Activated naive CD4-positive, alpha-beta T cell treated with anti-CD3 and anti-CD28 coated beads, Interleukin-2, amount 10 ng/mL, durations not matched to agents 7 days and 5 days (primary cell): Measurements from ENCODE around the gene VWC2L.

Source experiments
- CTCF ChIA-PET: fragments of 350-600 bp; sonication (Branson Sonifier 250); formaldehyde crosslinking; loops from one replicate; lab custom pipeline; 2021; ENCODE audit warnings: antibody characterized with exemption; lab: Charles Lee
- DNase-seq: peaks from one replicate; pipeline ENCODE4 v3.0.0-alpha.2; 2020
- H3K27ac Mint-ChIP-seq: one replicate; pipeline ENCODE4 v1.8.0; 2021; ENCODE audit warnings: mild to moderate bottlenecking, moderate library complexity, mixed read lengths
- H3K27me3 Mint-ChIP-seq: one replicate; pipeline ENCODE4 v1.8.0; 2021; ENCODE audit warnings: mild to moderate bottlenecking, mixed read lengths
- H3K36me3 Mint-ChIP-seq: one replicate; pipeline ENCODE4 v1.8.0; 2021; ENCODE audit warnings: mixed read lengths
- H3K4me1 Mint-ChIP-seq: one replicate; pipeline ENCODE4 v1.8.0; 2021; ENCODE audit warnings: mixed read lengths
- H3K4me3 Mint-ChIP-seq: one replicate; pipeline ENCODE4 v1.8.0; 2021; ENCODE audit warnings: mild to moderate bottlenecking, moderate library complexity, mixed read lengths
- H3K9me3 Mint-ChIP-seq: one replicate; pipeline ENCODE4 v1.8.0; 2021; ENCODE audit warnings: mixed read lengths

Gene VWC2L

DNA sequence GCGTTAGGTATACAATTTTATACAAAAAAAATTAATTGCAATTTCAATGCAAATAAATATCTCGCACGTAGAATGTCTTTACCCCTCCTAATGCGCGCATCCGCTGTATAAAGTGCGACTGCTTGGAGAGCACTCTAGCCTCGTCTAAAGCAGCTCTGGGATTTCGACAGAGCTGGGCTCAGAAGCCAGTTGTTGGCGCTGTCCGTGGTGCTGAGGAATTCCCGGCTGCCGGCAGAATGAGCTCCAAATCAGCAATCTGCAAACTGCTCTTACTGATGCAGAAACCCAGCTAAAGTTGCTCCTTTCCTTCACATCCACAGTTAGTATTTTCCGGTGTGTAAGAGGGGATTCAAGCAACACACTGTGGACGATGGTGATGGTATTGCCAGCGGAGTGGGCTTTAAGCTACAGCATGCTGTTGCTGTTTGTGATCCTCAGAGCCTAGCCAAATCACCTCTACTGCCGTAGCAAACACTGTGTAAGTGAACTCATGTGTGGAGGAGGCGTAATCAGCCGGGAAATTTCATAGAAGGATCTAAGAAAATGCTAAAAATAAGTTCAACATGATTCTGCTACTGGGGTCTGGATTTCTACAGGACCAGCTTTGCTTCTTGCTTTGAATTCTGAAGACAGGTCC lies at the start of gene VWC2L:
Gene VWC2L (plus strand): TSS at position 137 of the 637 bp plus-strand sequence. CDS start 3,140 bp downstream, outside the sequence.
- CTCF ChIA-PET = no interaction called here
- H3K36me3 Mint-ChIP-seq = no peaks in the 10 kb centered on the region
- H3K27ac Mint-ChIP-seq = no peak within 1 kb of the TSS
- no peak within 1 kb of the TSS for H3K4me3 Mint-ChIP-seq
- H3K4me1 Mint-ChIP-seq = no peaks in the 10 kb centered on the region
- H3K27me3 Mint-ChIP-seq = no peaks in the 10 kb centered on the region
- DNase-seq = peak; percentile 61
- no peaks in the 10 kb centered on the region for H3K9me3 Mint-ChIP-seq

DNA sequence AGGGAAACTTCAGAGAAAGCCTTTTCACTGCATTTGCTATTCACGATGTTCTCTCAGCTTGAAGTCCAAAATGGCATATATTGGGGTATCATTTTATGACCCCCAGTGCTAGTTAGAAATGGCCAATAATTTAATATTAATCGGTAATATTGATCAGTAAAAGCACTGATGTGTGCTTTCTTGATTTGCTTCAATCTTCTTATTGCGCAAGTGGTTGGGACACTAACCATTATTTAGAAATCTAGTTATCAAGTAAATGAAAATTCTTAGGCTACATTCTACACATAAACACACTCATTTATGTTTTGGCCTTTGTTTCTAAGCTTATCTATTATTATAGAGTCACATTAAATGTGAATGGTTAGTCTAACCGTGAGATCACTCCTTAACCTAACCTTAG lies 49.7 kb upstream of the VWC2L start:
- no peaks in the 10 kb centered on the region for H3K27me3 Mint-ChIP-seq
- H3K27ac Mint-ChIP-seq = no peak overlapping the region
- H3K4me1 Mint-ChIP-seq = no peaks in the 10 kb centered on the region
- DNase-seq = no peak
- H3K9me3 Mint-ChIP-seq = peaks cover 2% of the 10 kb centered on the region
- no peaks in the 10 kb centered on the region for H3K36me3 Mint-ChIP-seq
- no peak overlapping the region for H3K4me3 Mint-ChIP-seq
- CTCF ChIA-PET = no interaction called here

DNA sequence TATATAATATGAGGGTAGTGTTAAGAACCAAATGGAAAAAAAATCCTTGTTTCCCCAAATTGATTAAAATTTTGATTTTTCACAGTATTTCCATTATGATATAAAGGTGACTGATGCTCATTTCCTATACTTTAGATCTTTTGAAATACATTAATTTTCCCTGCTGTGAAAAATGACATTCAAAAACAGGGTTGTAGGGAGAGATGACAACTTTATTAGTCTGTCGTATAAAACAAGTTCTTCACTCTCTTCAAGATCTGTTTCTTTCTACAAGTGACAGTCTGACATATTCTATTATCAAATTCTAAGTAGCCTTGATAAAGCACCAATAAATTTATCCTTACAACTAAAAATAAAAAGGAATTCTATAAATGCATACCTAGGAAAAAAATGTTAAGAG lies 45.3 kb upstream of the VWC2L start:
- H3K27ac Mint-ChIP-seq = no peak overlapping the region
- CTCF ChIA-PET = no interaction called here
- no peaks in the 10 kb centered on the region for H3K4me1 Mint-ChIP-seq
- no peaks in the 10 kb centered on the region for H3K36me3 Mint-ChIP-seq
- no peaks in the 10 kb centered on the region for H3K9me3 Mint-ChIP-seq
- H3K4me3 Mint-ChIP-seq = no peak overlapping the region
- H3K27me3 Mint-ChIP-seq = no peaks in the 10 kb centered on the region
- DNase-seq = no peak

- Mint-ChIP-seq H3K4me1 (no peaks in the 10 kb centered on the region), H3K27ac (no peak overlapping the region), H3K27me3 (no peaks in the 10 kb centered on the region), H3K9me3 (no peaks in the 10 kb centered on the region), H3K4me3 (no peak overlapping the region), H3K36me3 (no peaks in the 10 kb centered on the region)
- CTCF ChIA-PET = no interaction called here
- no peak for DNase-seq
These were observed 43.7 kb upstream of the VWC2L start for GRCh38 chr2:214367171-214367570.

GRCh38 chr2:214376618-214377285 lies 34.1 kb upstream of the VWC2L start:
- no peak for DNase-seq
- H3K9me3 Mint-ChIP-seq = no peaks in the 10 kb centered on the region
- no peaks in the 10 kb centered on the region for H3K4me1 Mint-ChIP-seq
- H3K4me3 Mint-ChIP-seq = no peak overlapping the region
- H3K36me3 Mint-ChIP-seq = no peaks in the 10 kb centered on the region
- CTCF ChIA-PET = interaction anchor here (0.7 kb wide), 1 partner anchor 64 kb away, joined by 4 read pairs; no protein-coding TSS in a partner anchor
- no peak overlapping the region for H3K27ac Mint-ChIP-seq
- H3K27me3 Mint-ChIP-seq = no peaks in the 10 kb centered on the region

GRCh38 chr2:214377286-214377624 lies 33.6 kb upstream of the VWC2L start:
- H3K27me3 Mint-ChIP-seq = no peaks in the 10 kb centered on the region
- no peak for DNase-seq
- no peaks in the 10 kb centered on the region for H3K4me1 Mint-ChIP-seq
- H3K27ac Mint-ChIP-seq = no peak overlapping the region
- CTCF ChIA-PET = interaction anchor here (0.7 kb wide), 1 partner anchor 64 kb away, joined by 4 read pairs; no protein-coding TSS in a partner anchor
- H3K9me3 Mint-ChIP-seq = no peaks in the 10 kb centered on the region
- no peaks in the 10 kb centered on the region for H3K36me3 Mint-ChIP-seq
- H3K4me3 Mint-ChIP-seq = no peak overlapping the region

- CTCF ChIA-PET = no interaction called here
- DNase-seq = no peak
- Mint-ChIP-seq H3K27ac (no peak overlapping the region), H3K27me3 (no peaks in the 10 kb centered on the region), H3K36me3 (no peaks in the 10 kb centered on the region), H3K4me3 (no peak overlapping the region), H3K9me3 (no peaks in the 10 kb centered on the region), H3K4me1 (no peaks in the 10 kb centered on the region)
These were observed 32.3 kb upstream of the VWC2L start for GRCh38 chr2:214378455-214379103.

DNA sequence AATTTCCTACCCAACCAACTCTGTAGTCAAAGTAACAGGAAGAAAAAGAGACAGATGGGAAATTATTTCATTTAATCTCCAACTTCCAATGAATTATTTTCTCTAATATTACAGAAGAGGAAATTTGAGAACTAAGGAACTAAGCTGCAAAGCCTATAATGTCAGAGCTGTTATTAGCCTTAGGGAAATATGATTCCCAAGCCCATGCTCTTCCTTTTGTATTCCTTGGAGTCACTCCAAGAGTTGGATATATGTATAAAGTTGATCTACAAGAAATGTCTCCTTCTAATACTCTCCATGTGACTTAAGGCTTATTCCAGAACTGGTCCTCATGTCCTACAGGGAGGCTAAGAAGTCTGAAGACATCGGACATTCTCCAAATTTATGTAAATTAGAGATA lies 31.6 kb upstream of the VWC2L start:
- CTCF ChIA-PET = no interaction called here
- no peaks in the 10 kb centered on the region for H3K36me3 Mint-ChIP-seq
- DNase-seq = no peak
- H3K27ac Mint-ChIP-seq = no peak overlapping the region
- no peak overlapping the region for H3K4me3 Mint-ChIP-seq
- H3K9me3 Mint-ChIP-seq = no peaks in the 10 kb centered on the region
- H3K4me1 Mint-ChIP-seq = no peaks in the 10 kb centered on the region
- no peaks in the 10 kb centered on the region for H3K27me3 Mint-ChIP-seq

DNA sequence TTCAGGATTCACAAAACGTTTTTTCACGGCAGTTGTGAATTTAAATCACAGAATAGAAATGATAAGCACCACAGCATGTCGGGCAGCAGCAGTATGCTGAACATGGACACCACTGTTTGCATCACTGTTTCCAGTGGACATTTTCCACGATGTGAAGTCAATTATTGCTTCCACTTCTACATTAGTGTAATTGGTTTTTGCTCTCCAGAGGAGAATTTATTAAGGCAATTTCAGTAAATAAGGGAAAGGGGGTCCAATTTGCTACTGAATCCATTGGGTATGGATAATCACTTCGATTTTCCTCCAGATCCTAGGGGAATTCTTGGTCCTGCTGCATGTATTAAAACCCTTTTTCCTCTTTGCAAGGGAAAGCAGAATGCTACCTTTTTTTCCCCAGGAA lies 30.2 kb upstream of the VWC2L start:
- H3K27me3 Mint-ChIP-seq = no peaks in the 10 kb centered on the region
- CTCF ChIA-PET = no interaction called here
- H3K27ac Mint-ChIP-seq = no peak overlapping the region
- H3K4me3 Mint-ChIP-seq = no peak overlapping the region
- H3K9me3 Mint-ChIP-seq = no peaks in the 10 kb centered on the region
- no peak for DNase-seq
- no peaks in the 10 kb centered on the region for H3K36me3 Mint-ChIP-seq
- H3K4me1 Mint-ChIP-seq = no peaks in the 10 kb centered on the region

DNA sequence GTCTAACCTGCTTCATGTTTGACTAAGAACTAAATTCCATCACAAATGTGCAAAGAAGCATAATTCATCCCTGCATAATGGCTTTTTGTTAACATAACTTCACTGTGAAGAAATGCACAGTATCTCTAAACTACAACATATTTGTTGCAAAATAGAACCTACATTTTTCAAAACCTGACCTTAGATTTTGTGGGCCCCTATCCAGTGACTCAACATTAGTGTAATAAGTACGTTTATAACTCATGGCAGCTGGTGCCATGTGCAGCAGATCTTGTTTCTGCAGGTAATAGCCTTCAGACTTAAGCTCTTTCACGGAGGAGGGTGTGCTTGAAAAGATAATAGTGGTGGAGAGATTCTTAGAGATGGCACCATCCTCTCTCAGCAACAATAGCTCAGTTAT lies 28.6 kb upstream of the VWC2L start:
- no peaks in the 10 kb centered on the region for H3K9me3 Mint-ChIP-seq
- no peaks in the 10 kb centered on the region for H3K27me3 Mint-ChIP-seq
- no peak overlapping the region for H3K4me3 Mint-ChIP-seq
- CTCF ChIA-PET = no interaction called here
- H3K4me1 Mint-ChIP-seq = no peaks in the 10 kb centered on the region
- no peak for DNase-seq
- no peaks in the 10 kb centered on the region for H3K36me3 Mint-ChIP-seq
- no peak overlapping the region for H3K27ac Mint-ChIP-seq

GRCh38 chr2:214386720-214387119 lies 24.1 kb upstream of the VWC2L start:
- CTCF ChIA-PET = no interaction called here
- H3K9me3 Mint-ChIP-seq = no peaks in the 10 kb centered on the region
- DNase-seq = no peak
- H3K4me3 Mint-ChIP-seq = no peak overlapping the region
- H3K4me1 Mint-ChIP-seq = no peaks in the 10 kb centered on the region
- H3K27ac Mint-ChIP-seq = no peak overlapping the region
- H3K36me3 Mint-ChIP-seq = no peaks in the 10 kb centered on the region
- H3K27me3 Mint-ChIP-seq = no peaks in the 10 kb centered on the region

DNA sequence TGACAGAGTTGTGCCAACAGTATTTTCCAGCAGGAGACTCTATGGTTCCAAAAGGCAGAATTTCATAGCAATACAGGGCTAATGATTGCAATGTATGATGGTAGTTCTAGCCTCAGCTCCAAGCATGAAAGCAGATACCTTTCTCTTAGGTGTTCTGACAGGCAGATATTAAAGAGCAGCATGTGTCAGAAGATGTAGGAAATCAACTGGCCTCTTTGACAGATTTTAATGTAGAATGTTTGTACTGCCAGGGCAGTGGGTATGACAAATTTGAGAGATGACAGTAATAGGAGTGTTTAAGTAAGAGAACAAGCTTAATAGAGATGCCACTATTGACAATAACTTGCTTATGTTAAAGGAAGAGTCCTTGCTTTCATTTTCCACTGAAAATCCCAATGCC lies 21.5 kb upstream of the VWC2L start:
- CTCF ChIA-PET = no interaction called here
- no peaks in the 10 kb centered on the region for H3K36me3 Mint-ChIP-seq
- no peak for DNase-seq
- H3K27me3 Mint-ChIP-seq = no peaks in the 10 kb centered on the region
- no peaks in the 10 kb centered on the region for H3K9me3 Mint-ChIP-seq
- H3K27ac Mint-ChIP-seq = no peak overlapping the region
- H3K4me1 Mint-ChIP-seq = no peaks in the 10 kb centered on the region
- H3K4me3 Mint-ChIP-seq = no peak overlapping the region

- no peaks in the 10 kb centered on the region for H3K4me1 Mint-ChIP-seq
- no peaks in the 10 kb centered on the region for H3K36me3 Mint-ChIP-seq
- H3K27ac Mint-ChIP-seq = no peak overlapping the region
- H3K27me3 Mint-ChIP-seq = no peaks in the 10 kb centered on the region
- no peak for DNase-seq
- no peaks in the 10 kb centered on the region for H3K9me3 Mint-ChIP-seq
- no peak overlapping the region for H3K4me3 Mint-ChIP-seq
- CTCF ChIA-PET = no interaction called here
These were observed 17.1 kb upstream of the VWC2L start for GRCh38 chr2:214393796-214394195.

DNA sequence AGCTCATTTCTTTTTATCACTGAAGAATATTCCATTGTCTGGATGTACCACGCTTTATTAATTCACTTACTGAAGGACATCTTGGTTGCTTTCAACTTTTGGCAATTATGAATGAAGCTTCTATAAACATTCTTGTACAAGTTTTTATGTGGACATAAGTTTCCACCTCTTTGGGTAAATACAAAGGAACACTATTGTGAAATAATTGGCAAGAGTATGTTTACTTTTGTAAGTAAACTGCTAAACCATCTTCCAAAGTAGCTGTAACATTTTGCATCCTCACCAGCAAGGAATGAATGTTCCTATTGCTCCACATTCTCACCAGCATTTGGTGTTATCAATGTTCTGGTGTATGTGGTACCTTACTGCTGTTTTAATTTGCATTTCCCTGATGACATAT lies 15.8 kb upstream of the VWC2L start:
- no peak for DNase-seq
- Mint-ChIP-seq H3K9me3 (no peaks in the 10 kb centered on the region), H3K27me3 (no peaks in the 10 kb centered on the region), H3K27ac (no peak overlapping the region), H3K4me1 (no peaks in the 10 kb centered on the region), H3K4me3 (no peak overlapping the region), H3K36me3 (no peaks in the 10 kb centered on the region)
- CTCF ChIA-PET = no interaction called here

DNA sequence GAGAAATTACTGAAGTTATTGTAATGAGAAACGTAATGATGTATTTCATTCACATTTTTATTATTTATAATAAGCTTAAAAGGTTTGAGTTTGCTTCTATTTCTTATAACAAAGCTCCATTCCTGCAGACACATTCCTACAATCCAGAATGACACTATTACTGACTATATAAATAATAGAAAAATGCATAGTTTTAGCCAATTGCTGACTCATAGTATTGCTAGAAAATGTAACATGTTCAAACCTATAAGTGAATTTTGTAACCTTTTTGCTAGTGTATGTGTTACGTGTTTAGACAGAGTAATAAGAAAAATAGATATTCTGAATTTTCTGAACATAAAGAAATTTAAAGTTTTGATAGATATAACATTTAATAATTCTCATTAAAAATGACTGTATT lies 9.3 kb upstream of the VWC2L start:
- Mint-ChIP-seq H3K4me1 (no peaks in the 10 kb centered on the region), H3K9me3 (no peaks in the 10 kb centered on the region), H3K27me3 (no peaks in the 10 kb centered on the region), H3K4me3 (no peak overlapping the region), H3K27ac (no peak overlapping the region), H3K36me3 (no peaks in the 10 kb centered on the region)
- DNase-seq = no peak
- CTCF ChIA-PET = no interaction called here
